DMS79 (cell line): ENCODE data around the gene POLR3GL.
"Not testable (repeated sequence)": the region's sequence is repeated elsewhere in the genome, so short reads cannot be mapped to it uniquely, and the experiment has no call there.

ENCODE experiments used
- DNase-seq: peaks from one replicate; lab custom pipeline; 2025; lab: John Stamatoyannopoulos, UW

The POLR3GL gene, protein sequence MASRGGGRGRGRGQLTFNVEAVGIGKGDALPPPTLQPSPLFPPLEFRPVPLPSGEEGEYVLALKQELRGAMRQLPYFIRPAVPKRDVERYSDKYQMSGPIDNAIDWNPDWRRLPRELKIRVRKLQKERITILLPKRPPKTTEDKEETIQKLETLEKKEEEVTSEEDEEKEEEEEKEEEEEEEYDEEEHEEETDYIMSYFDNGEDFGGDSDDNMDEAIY

DNA sequence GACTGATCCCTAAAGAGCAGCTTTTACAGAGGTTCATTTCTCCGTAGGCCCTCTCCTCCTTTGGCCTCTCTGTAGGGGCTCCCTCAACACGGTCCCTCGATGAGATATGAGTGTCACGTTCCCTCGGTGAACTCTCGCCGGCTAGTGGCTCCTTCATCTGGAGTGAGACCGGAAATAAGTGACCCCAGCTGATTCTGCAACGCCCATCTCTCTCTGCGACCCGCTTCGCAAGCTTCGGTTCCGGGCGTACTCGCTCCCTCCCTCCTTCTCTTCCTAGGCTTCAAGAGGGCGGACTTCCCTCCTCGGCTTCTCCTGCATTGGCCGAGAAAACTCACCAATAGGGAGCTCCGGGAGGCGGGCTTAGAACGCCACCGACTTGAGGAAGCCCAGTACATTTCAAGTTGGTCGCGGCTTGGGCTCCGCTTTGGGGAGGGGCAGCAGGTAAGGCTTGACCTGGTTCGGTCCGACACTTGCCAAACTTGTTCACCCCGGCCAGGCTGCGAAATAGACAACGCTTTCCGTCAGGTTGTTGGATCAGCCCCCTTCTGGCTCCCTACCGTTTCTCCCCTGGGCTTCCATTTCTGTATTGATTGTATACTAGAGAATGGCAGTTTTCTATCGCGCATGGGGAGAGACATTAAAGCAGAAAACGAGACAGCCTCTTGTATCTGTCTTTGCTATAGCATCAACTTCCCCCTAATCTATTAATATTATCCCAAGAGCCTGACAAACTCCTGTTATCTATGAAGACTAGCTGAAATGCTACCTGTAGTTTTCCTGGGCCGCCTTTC is at the start of gene POLR3GL, which contains the start of gene ANKRD34A:
Gene POLR3GL, plus strand, starts transcription at position 363 of the 791 bp plus-strand sequence. CDS start 10,176 bp downstream, outside the sequence.
Gene ANKRD34A, minus strand, starts transcription at position 248 of the 791 bp plus-strand sequence. CDS start 2,816 bp downstream, outside the sequence.
- DNase-seq: peak; percentile 96

DNA sequence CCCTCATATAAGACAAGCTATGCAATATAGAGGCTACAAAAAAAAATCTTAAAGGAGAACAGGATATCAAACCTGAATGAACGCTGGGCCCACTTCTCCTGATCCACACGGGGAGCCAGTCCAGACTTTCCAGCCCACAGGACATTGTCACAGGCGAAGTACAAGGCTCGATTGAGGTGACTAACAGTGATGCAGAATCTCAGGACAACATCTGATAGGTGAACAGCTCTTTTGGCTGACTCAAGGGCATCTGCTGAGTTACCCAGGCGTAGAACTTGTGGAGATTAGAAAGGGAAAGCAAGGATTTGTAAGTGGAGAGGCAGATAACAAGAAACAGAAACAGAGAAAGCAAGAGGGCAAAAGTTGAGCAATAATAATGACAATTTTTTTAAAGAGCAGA is 47.7 kb upstream of the POLR3GL start:
- DNase-seq: no peak

DNA sequence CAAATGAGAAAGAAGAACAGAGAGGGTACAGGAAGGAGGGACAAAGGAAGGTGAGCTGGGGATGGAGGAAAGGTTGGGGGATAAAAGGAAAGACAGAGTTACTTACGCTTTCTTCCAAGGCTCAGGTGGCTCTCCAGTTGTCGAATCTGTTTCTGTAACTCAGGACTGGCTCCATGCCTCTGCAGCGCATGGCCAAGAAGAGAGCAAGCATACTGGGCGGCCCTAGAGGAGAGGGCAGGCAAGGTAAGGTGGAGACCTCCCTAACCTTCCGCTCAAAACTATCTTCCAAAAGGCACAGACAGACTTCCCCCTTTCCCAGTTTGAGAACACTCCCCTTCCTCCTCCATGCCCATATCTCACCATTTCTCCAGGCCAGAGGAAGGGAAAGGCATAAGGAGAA is 46.9 kb upstream of the POLR3GL start:
- DNase-seq: no peak

DNA sequence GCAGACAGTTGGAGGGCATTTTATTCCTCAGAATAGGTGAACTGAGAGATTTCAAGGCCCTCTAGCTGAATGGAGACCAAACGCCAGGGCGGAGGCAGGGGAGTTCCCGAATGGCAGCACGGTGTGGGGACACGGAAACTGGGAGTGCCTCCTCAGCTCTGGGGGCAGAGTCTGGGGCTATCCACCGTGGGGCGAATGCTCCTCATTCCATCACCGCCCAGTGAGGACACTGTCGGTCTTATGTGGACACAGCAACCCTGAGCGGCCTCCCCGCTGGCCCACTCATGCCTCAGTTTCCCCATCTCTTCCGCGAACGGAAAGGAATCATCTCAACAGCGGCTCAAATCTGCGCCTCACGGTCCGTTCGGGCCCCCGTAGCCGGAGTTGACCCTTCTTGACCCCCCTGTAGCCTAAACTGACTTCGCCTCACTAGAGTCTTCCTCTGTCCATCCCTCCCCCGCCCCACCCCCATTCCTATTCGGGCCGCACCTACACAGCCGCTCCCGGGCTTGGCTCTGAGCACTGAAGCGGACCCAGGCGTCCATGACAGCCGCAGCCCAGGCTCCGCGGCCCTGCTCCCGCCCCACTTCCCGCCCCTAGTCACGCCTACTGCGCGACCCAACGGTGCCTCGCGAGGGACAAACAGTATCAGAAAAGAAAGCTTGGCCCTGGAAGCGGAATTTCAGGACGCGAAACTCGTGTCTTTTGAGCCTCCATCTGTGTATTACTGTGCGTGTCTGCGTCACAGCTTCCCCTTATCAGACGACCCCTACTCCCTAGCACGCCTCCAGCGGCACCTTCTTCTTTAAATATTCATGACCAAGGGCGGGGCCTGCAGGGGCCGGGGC is 46.1 kb upstream of the POLR3GL start, which contains the start of gene PEX11B:
Gene PEX11B, minus strand, starts transcription at position 574 of the 848 bp plus-strand sequence. Its CDS starts 29 bp downstream, at position 545.
- DNase-seq: peak; percentile 80

DNA sequence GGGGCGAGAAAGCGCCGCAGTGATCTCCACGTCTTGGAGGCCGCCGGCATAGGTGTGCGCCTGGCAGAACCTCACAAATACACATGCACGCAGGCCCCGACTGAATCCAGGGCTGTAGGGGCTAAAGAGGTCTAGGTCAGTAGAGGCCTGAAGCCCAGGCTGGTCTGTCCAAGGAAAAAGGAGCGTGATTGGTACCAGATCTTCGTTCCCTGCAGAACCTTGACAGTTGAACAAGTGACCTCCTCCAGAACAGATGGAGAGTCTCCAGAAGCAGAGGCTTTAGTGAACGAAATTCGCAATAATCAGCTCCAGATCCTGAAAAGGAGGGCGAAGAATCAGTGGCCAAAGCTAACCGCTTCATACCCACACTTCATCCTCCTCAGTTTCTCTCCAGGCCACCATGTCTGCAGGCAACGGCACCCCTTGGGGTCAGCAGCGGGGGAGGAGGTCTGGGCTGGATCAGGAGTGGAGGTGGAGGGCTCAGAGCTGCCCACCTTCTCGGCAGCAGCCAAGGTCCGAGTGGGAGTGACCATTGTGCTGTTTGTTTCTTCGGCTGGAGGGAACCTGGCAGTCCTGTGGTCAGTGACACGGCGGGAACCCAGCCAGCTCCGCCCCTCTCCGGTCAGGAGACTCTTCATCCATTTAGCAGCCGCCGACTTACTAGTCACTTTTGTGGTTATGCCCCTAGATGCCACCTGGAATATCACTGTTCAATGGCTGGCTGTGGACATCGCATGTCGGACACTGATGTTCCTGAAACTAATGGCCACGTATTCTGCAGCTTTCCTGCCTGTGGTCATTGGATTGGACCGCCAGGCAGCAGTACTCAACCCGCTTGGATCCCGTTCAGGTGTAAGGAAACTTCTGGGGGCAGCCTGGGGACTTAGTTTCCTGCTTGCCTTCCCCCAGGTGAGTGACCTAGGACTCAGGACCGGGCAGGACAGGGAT is 45.2 kb upstream of the POLR3GL start:
- DNase-seq: no peak

DNA sequence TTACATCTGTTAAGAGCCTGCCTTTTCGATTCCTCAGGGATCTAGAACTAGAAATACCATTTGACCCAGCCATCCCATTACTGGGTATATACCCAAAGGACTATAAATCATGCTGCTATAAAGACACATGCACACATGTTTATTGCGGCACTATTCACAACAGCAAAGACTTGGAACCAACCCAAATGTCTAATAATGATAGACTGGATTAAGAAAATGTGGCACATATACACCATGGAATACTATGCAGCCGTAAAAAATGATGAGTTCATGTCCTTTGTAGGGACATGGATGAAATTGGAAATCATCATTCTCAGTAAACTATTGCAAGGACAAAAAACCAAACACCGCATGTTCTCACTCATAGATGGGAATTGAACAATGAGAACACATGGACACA is 44.2 kb upstream of the POLR3GL start:
- DNase-seq: not testable (repeated sequence)

DNA sequence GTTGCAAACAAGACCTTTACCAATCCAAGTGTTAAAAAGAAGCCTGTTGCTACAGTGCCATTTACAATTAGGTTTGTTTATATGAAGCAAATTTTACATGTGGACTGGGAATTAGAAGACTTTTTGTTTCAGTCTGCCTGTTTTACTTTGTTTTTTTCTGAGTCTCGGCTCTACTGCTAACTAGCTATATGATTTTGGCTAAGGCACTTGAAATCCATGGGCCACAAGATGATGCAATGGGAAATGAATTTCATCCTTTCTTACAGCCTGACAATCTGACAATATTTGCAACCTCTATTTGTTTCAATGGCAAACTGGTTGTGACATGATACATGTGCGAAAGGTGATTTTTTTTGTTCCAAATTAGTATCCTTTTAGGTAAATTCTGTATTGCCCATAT is 42.2 kb upstream of the POLR3GL start:
- DNase-seq: no peak

DNA sequence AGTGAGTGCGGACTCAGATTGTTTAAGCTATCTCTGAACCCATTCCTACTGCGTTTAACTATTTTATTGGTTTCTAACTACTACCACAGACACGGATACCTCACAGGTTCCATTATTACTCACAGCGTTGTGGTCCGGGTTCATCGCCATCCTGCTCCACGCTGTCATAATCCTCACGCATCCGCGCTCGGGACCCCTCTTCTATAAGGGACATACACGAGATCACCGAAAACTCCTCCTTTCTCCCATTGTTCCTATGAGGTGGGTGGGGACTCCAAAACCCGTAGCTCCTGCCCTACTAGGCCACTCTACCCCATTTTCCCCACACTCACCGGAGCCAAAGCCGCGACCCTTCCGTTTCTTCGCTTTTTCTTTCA is 37.8 kb upstream of the POLR3GL start:
- no peak for DNase-seq

DNA sequence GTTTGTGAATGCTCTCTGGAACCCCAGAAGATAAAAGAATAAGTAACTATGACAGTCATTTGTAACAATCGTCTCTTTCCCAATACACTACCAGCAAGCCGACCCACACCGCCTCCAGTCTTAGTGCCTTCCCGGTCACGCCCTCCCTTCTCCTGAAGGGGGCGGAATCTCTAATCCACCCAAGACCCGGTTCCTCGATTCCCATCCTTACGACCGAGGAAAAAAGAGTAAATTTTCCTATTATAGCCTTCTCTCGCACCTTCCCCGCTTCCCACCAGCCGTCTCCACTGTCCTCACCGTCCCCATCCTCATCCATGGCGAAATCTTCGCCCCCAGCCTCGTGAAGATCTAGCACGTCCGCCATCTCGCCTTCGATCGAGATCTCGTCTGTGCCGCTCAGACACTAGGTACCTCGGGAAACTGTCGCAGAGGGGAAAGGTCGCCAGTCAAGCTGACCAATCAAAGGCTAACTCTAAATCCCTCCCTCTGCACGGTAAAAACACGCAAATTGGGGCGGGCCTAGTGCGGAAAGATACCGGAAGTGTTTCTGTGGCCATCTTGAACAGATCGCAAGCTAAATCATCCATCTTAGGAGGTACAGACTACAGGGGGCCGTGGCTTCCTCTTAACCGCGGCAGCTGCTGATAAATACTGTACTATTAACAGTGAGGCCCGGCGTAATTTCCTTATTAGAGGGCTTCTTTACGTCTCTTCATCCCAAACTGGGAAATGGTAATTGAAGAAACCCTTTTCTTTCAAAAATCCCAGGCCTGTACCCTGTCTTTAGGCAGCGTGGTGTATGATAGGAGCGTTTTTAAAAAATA is 37.2 kb upstream of the POLR3GL start, which contains the start of gene RBM8A:
Gene RBM8A, minus strand, starts transcription at position 422 of the 824 bp plus-strand sequence. Its CDS starts 58 bp downstream, at position 364.
- peak; percentile 98 for DNase-seq

DNA sequence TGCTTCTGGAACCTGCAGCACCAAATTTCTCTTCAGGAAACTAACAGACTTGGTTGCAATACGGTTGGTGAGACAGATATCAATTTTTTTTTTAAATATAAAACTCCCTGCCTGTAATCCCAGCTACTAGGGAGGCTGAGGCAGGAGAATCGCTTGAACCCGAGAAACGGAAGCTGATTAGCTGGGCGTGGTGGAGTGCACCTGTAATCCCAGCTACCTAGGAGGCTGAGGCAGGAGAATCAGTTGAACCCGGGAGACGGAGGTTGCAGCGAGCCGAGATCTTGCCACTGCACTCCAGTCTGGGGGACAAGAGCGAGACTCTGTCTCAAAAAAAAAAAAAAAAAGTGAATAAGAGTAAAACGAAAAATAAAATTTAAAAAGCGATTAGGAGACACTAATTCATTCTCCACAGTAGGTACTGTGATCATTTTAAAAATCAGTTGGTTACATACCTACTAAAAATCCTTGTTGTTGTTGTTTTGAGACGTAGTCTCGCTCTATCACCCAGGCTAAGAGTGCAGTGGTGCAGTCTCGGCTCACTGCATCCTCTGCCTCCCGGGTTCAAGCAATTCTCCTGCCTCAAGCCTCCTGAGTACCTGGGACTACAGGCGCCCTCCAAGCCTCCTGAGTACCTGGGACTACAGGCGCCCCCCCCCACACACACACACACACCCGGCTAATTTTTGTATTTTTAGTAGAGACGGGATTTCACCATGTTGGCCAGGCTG is 36.4 kb upstream of the POLR3GL start:
- no peak for DNase-seq

DNA sequence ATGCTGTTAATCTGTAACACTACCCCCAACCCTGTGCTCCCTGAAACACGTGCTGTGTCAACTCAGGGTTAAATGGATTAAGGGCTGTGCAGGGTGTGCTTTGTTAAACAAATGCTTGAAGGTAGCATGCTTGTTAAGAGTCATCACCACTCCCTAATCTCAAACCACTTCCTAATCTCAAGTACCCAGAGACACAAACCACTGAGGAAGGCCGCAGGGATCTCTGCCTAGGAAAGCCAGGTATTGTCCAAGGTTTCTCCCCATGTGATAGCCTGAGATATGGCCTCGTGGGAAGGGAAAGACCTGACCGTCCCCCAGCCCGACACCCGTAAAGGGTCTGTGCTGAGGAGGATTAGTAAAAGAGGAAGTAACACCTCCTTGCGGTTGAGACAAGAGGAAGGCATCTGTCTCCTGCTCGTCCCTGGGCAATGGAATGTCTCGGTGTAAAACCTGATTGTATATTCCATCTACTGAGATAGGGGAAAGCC is 31.9 kb upstream of the POLR3GL start:
- DNase-seq: not testable (repeated sequence)

DNA sequence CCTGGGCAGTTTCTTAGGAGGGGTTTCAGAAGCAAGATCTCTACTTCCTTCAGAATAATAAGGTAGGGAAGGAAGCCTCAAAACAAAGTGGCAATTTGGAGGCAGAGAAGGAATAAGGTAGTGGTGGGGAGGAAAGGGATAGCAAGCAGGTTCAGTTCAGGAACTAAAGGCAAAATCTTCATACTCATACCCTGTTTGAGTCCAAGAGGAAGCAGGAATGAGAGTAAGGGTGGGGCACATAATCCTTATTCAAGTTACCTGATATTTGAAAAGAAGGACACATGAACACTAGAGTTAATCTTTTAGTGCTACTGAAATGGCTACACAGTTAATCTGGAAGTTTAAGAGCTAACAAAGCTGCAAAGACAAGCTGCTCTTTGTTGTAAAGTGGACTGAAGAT is 28.8 kb upstream of the POLR3GL start:
- no peak for DNase-seq

DNA sequence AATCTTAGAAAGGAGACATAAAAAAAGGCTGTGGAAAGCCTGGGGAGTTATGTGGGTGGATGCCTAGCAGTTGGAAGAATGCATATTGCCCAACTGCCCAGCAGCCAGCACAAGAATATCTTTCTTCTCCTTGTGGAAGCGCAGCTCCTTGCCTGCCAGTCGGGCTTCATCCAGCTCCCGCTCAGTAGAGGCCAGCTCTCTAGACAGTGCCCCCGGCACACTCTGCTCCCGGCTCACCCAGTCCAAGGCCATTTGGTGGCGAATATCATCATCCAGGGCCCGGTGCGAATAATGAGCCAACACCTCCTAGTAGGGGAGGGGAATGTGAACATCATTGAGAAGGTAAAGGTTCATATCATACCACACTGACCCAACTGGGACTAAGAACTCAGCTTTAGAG is 28.2 kb upstream of the POLR3GL start:
- DNase-seq: no peak

DNA sequence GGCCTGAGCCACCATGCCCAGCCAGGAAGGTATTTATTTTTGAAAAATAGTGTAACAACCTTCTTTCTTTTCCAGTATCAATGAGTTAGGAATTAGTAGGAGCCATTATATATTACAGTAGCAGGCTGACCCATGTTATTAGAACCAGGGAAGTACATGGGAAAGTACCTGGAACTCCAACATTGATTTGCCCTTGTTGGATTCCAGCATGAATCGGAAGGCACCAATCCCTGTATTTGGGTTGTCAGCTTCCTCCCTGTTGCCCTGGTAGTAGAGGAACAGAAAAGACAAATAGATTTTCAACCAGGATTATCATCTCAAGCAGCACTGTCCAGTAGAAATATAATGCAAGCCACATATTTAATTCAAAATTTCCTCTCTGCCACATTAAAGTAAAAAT is 27.1 kb upstream of the POLR3GL start:
- DNase-seq: no peak

DNA sequence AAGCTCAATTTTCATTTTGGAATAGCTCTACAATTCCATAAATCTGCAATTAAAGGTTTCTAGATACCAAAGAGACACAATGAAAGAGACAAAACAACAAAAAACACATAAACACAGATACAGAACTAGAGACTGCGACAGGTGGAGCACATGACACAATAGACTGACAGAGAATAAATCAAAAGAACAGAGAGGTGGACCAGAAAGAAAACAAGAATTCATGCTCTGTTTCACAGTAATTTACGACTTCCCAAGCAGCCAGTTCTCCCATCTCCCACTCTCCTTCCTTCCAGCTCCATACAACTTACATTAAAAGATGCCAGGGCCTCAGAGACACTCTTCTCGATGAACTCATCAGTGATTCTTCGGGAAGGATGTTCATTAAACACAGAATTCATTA is 22.1 kb upstream of the POLR3GL start:
- DNase-seq: no peak

DNA sequence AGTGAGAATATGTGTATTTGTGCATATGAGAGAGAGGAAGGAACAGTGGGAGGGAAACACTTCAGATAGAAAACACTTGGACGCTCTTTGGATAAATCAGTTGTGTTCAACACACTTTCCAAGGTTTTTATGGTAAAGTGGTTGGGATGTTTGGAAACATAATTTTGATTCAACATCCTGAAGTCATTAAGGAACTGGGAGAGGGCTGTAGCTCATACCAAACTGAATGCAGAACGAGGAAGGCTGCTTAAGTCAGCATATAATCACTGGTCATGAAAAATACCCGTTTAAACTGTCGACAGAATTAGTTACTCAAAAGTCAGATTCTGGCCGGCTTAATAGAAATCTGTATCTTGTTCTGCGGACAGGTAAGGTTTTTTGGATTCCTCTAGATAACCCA is 21.6 kb upstream of the POLR3GL start:
- no peak for DNase-seq

DNA sequence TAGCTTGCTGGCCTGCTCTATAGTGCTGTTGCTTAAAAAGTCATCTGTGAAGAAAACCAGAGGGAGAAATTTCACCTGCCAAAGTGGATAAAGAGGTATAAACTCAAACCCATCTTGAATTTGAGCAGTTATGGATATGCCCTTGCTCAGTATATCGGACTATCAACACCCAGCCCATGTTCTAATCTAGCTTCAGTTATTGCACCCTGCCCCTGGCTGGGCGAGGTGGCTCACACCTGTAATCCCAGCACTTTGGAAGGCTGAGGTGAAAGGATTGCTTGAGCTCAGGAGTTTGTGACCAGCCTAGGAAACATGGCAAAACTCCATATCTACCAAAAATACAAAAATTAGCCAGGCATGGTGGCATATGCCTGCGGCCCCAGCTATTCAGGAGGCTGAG is 20.0 kb upstream of the POLR3GL start:
- DNase-seq: no peak

DNA sequence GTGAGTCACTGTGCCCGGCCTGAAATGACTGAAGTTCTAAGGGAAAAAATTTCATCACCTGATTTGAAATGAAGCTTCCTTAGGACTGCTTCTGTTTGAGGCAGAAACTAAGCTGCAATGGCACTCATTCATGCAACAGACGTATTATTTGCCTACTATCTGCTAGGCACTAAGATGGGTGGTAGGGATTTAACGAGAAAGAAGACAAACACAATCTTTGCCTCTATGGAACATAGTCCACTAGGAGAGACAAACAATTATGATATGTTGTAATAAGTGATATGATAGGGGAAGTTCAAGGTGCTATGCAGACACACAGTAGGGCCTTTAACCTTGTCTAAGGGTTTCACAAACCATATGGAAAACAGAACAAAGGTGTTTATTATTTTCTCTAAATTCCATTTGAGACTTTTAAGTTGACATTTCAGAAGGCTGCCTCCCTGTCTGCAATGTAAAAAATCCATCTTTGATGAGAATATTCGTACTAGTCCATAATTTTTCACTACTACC is 18.0 kb upstream of the POLR3GL start:
- no peak for DNase-seq

DNA sequence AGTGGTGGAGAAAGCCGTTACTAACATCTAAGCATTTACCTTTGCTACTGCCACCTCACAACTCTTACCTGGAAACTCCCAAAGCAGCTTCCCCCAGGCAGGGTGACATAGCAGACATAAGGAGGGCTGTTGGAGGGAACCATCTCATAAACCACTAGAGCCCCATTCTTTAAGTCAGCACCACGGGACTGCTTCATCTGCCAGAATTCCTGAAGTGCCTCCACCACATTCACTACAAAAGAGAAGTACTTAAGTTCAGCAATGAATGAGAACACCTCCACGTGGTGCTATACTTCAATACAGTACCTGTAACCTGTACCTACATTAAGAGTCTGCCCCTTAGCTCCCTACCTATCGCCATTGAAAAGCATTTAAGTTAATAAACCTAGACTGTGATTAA is 16.9 kb upstream of the POLR3GL start:
- DNase-seq: no peak
